RKO (cell line): ENCODE measurements around the gene ASMTL.
"Not testable (repeated sequence)": the region's sequence is repeated elsewhere in the genome, so short reads cannot be mapped to it uniquely, and the experiment has no call there.

ENCODE experiments used
- DNase-seq: peaks from one replicate; pipeline ENCODE4 v3.0.0-alpha.2; 2016; ENCODE audit warnings: low spot score

ASMTL gene

DNA sequence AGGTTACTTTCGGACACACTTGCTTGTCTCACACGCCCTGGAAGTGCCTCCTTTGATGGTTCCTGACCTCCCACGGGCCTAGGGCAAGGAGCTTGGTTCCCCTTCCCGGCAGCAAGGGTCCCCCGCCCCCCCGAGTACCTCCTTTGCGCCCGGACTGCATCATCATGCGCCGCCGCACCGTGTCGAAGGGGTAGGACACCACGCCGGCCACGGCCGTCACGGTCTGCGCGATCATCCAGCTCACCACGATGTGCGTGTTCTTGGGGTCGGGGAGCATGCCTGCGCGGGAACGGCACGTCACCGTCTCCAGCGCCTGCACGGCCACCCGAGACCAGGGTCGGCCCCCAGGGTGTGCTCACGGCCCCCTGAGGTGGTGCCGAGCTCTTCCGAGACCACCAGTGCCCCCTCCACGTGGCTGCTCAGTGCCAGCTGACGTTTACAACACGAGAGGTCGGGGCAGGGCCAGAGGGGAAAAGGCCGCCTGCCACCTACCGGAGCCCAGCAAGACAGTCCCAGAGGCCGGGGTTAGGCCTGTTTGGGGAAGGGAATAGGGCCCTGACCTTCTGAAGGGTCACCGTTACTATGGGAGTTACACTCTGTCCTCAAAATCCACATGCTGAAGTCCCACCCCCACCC, 65.5 kb downstream of the ASMTL start:
- DNase-seq: no peak

GRCh38 chrX:1386338-1387127, 66.2 kb downstream of the ASMTL start:
- DNase-seq: no peak

GRCh38 chrX:1385253-1386223, 67.2 kb downstream of the ASMTL start:
- DNase-seq: no peak

GRCh38 chrX:1384658-1385252, 68.0 kb downstream of the ASMTL start:
- DNase-seq: no peak

DNA sequence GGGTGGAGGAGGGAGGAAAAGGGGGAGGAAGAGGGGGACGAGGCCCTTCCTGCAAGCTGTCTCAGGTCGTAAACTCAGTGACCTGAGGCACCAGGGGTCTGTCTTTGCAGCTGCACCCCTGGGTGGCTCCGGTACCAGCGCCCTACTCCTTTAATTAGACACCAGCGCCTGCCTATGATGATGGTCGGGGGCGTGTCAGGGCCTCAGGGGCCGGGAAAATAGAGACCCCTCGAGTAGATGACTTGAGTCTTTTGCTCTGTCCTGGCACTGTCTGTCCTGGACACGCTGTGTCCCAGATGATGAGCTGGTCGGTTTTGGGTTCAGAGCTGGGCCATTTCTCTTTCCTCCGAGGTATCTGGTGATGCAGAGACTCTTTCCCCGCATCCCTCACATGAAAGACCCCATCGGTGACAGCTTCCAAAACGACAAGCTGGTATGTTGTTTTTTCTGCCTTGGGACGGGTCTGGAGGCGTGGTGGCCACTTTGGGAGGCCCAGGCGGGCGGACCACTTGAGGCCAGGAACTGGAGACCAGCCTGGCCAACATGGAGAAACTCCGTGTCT, 72.0 kb downstream of the ASMTL start:
- no peak for DNase-seq

- DNase-seq: no peak
Observed at GRCh38 chrX:1378306-1378759, 74.4 kb downstream of the ASMTL start.

- DNase-seq: no peak
Observed at GRCh38 chrX:1368385-1368698, 84.4 kb downstream of the ASMTL start.

DNA sequence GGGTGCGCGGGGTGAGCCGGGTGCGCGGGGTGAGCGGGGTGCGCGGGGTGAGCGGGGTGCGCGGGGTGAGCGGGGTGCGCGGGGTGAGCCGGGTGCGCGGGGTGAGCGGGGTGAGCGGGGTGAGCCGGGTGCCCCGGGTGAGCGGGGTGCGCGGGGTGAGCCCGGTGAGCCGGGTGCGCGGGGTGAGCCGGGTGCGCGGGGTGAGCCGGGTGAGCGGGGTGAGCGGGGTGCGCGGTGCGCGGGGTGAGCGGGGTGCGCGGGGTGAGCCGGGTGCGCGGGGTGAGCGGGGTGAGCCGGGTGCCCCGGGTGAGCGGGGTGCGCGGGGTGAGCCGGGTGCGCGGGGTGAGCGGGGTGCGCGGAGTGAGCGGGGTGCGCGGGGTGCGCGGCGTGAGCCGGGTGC, 86.3 kb downstream of the ASMTL start:
- DNase-seq: not testable (repeated sequence)

DNA sequence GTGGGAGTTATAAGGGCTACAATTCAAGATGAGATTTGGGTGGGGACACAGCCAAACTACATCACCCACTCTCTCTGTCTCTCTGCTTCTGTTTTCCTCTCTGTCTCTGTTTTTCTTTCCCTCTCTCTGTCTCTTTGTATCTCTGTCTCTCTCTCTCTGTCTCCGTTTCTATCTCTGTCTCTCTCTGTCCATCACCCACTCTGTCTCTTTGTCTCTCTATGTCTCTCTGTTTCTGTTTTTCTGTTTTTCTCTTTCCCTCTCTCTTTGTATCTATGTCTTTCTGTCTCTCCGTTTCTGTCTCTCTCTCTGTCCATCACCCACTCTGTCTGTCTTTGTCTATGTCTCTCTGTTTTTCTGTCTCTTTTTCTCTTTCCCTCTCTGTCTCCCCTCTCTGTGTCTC, 90.8 kb downstream of the ASMTL start:
- no peak for DNase-seq

- DNase-seq: peak; percentile 64
Observed at GRCh38 chrX:1361275-1361674, 91.4 kb downstream of the ASMTL start.

DNA sequence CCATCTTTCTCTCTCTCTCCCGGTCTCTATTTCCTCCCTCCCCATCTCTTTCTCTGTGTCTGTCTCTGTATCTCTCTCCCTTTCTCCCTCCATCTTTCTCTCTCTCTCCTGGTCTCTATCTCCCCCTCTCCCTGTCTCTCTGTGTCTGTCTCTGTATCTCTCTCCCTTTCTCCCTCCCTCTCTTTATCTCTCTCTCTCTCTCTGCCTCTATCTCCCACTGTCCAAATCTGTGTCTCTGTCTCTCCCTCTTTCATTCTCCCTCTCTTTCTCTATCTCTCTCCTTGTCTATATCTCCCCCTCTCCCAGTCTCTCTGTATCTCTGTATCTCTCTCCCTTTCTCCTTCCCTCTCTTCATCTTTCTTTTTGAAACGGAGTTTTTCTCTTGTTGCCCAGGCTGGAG, 92.5 kb downstream of the ASMTL start:
- DNase-seq: no peak

DNA sequence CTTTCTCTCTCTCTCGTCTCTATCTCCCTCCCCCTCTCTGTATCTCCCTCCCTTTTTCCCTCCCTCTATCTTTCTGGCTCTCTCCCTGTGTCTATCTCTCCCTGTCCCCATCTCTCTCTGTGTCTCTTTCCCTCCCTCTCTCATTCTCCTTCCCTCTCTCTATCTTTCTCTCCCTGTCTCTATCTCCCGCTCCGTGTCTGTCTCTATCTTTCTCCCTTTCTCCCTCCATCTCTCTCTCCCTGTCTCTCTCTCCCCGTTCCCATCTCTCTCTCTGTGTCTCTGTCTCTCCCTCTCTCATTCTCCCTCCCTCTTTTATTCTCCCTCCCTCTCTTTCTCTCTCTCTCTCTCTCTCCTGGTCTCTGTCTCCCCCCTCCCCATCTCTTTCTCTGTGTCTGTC, 93.2 kb downstream of the ASMTL start:
- no peak for DNase-seq

GRCh38 chrX:1358793-1359476, 93.8 kb downstream of the ASMTL start:
- DNase-seq: no peak

GRCh38 chrX:1357993-1358392, 94.7 kb downstream of the ASMTL start:
- DNase-seq: no peak

- no peak for DNase-seq
Observed at GRCh38 chrX:1355131-1356046, 97.3 kb downstream of the ASMTL start.

- no peak for DNase-seq
Observed at GRCh38 chrX:1354036-1355019, 98.4 kb downstream of the ASMTL start.
